ELR (cell line): Measurements from ENCODE around the gene OIT3.

Experiments used
- DNase-seq: peaks from one replicate; pipeline ENCODE4 v3.0.0-alpha.2; 2015; ENCODE audit warnings: low read depth

OIT3 gene

DNA sequence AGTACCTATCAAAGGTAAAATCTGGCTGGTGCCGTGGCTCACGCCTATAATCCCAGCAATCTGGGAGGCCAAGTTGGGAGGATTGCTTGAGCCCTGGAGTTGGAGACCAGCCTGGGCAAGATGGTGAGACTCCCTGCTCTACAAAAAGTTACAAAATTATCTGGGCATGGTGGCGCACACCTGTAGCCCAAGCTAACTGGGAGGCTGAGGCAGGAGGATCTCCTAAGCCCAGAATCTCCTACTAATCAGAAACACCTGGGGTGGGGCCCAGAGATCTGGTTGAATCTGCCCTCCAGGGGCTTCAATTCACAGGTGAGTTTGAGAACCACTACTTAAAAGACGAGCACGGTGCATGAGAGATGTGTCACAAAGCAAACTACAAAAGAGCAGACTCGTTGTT, 58.6 kb downstream of the OIT3 start:
- DNase-seq = no peak

DNA sequence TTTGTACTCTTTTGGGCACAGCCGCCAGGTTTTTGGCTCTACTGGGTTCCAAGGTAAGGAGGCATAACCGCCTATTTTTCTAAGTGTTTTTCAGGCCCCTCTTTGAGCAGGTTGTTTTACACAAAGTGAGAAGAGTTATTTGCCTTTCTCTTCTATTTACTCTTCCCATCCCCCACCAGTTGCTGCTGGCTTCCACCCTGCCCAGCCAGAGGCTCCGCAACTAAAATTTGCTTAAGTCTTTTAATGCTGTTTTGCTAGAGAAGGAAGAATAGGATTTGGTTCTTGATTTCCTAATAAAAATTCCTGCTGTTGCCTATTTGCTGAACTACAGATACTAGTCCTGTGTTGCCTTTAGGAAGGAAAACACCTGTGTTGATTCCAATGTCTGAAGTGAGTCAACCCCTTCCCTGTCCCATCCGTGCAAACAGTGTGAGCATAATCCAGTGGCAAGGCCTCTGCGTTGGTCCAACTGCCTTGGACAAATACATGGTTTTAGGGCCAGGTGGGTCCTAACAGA, 59.2 kb downstream of the OIT3 start:
- no peak for DNase-seq

DNA sequence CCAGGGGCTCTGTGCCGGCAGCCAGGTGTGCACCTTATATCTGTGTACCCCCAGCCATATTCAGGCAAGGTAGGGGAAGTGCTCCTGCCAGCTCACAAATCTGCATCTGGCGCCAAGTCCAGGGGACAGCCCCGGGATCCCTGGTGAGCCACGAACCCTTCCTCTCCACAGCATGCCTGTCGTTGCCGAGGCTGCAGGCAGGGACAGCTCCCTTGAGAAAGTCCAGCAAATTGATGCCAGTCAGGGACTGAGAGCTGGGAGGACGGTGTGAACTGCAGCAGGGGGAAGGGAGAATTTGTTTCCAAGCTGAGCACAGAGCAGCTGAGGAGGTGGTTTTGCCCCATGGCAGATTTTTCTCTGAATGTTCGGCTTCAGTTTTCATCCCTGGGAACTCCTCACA, 60.1 kb downstream of the OIT3 start:
- DNase-seq = no peak

DNA sequence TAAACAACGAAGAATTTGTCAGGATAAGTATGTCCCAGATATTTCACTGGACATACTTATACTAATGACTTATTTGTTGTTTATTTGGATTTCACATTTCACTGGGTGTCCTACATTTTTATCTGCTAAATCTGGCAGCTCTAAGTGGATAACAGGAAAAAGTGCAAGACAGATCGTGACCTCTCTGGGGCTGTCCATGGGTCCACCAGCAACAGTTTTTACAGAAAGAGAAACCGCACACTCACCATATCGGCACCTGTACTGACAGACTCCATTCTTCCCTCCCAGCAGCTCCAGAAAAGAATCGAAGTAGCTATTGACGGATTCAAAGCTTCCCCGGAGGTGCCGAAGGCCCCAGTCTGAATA, 60.7 kb downstream of the OIT3 start:
- no peak for DNase-seq

GRCh38 chr10:72954596-72955554, 61.3 kb downstream of the OIT3 start, which contains the start of gene PLA2G12B:
Gene PLA2G12B, minus strand, starts transcription at chr10:72954806. Its CDS starts 121 bp downstream, at chr10:72954685.
- DNase-seq = no peak

DNA sequence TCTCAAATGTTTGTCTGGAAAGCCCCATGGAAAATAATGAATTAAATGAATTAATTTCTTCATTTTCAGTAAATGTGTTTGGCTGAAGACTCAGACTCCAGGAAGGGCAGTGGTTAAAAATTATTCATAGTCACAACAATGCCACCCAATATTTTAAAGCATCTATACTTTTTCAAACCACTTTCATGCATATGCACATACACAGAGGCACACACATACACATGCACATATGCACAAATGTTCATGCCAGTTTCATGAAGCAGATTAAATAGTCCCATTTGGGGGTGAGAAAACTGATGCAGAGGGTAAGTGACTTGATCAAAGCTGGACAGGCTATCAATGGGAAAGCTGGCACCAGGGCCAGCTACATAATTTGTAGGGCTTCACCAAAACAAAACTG, 62.5 kb downstream of the OIT3 start:
- no peak for DNase-seq

DNA sequence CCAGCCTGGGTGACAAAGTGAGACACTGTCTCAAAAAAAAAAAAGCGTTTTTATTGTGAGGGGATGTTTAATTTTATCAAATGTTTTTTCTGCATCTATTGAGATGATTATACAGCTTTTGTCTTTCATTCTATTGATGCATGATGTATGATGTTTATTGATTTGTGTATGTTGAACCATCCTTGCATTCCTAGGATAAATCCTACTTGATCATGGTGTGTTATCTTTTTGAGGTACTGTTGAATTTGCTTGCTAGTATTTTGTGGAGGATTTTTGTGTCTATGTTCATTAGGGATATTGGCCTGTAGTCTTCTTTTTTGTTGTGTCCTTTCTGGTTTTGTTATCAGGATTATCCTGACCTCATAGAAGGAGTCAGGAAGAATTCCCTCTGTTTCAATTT, 83.3 kb downstream of the OIT3 start:
- no peak for DNase-seq

DNA sequence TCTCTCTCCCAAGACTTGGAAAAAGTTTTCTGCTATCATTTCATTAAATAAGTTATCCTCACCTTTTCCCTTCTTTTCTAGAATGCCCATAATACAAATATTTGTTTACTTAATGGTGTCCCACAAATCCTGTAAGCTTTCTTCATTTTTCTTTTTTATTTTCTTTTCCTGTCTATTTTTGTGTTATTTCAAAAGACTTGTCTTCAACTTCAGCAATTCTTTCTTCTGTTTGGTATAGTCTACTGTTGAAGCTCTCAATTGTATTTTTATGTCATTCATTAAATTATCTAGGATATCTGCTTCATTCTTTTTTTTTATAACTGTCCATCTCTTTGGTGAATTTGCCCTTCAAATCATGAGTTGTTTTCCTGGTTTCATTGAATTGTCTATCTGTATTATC, 86.2 kb downstream of the OIT3 start:
- DNase-seq = no peak

GRCh38 chr10:72980348-72980747, 86.8 kb downstream of the OIT3 start:
- DNase-seq = no peak

- no peak for DNase-seq
These were observed 87.7 kb downstream of the OIT3 start for GRCh38 chr10:72981028-72981881.

GRCh38 chr10:72981882-72982529, 88.5 kb downstream of the OIT3 start:
- no peak for DNase-seq
